HG02759 (cell line): ENCODE data around the gene CLINT1.
"Not testable (repeated sequence)": the region's sequence is repeated elsewhere in the genome, so short reads cannot be mapped to it uniquely, and the experiment has no call there.

Experiments used
- ATAC-seq: cut with Tn5 transposase; IDR thresholded peaks from one replicate; pipeline ENCODE4 v1.9.1; 2021; ENCODE audit warnings: mild to moderate bottlenecking, moderate library complexity; ENCODE audit not compliant: unreplicated experiment

Gene CLINT1

DNA sequence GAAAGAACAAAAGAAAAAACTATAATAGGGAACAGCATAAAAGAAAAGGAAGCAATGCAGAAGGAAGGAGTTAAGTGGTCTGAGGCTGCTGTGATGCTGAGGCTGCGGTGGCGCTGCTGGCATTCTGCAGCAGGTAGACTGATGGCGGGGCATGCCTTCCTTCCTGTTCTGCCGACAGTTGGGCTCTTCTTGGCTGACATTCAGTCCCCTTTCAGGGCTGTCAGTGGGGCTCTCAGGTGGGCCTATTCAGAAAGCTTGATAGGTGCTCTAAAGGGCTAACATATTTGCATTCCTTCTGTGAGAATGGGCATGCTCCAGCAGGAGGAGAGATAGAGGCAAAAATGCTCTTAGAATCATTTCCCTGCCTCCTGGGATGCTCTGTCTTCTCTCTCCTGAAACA lies 5.1 kb upstream of the CLINT1 start:
- no peak for ATAC-seq

DNA sequence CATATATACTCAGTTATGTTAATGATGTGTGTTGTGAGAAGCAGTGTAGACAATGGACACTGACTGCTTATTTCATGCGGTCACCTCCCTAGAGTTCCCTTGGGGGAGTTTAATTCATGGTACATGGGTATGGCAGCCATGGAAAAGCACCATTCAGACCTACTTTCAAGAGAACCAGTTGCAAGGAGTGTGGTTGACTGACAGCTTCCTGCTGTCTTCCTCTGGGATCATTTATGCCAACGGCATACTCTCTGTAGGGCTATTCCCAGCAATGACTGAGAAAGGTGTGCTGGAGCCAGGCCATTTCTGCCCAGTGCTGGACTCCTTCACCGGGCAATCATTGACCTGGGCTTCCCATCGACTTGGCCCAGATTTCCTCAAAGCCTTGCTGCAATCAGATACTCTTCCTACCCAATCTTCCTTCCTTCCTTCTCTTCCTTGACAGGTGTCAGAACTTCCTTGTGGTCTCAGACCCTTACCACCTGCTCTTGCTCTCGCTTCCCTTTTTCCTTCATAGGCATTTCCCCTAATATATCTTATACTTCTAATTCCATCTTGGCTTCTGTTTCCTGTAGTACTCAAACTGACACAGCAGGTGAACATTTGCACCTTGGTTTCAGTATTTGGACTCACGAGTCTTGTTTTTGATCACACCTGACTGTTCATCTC lies 3.4 kb upstream of the CLINT1 start:
- no peak for ATAC-seq

DNA sequence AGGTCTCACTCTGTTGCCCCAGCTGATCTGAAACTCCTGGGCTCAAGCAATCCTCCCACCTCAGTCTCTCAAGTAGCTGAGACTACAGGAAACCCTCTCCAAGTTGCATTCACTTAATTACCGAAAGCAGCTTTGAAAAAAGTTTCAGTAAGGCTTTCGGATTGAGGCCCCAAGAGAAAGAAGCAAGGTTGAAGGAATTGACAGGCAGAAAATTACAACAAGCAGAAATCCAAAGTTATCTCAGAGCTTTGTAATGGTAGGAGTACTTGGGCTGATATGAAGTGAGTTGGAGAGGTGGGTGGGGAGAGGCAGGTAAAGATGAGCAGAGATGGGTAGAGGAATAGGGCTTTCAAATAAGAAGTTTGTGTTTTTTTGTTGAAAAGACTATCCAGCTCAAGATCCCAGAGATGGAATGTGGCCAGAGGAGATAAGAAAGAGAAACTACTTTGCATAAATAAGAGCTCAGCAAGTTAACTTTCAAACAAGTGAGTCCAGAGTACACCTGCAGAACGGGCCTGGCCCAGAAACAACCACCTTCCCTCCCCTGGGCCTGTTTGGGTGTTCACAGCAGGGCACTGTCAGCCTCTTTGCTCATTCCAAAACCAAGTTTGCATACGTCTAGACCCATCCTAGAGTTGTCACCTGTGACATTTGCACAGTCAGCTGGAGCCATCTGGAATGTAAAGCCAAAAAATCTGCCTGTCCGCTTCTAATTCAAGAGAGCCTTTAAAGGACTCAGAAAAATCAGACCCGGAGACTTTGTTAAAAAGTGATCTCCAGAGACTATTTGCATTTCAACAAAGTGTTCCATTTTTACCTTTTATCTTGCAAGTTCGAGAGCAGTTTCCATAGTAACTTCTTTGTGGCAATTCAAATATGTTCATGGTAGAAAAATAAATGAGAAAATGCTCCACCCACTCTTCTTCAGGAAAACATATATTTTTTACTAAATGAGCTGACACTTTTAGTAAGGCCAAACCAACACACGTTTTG lies 2.2 kb upstream of the CLINT1 start:
- peak; percentile 81 for ATAC-seq

DNA sequence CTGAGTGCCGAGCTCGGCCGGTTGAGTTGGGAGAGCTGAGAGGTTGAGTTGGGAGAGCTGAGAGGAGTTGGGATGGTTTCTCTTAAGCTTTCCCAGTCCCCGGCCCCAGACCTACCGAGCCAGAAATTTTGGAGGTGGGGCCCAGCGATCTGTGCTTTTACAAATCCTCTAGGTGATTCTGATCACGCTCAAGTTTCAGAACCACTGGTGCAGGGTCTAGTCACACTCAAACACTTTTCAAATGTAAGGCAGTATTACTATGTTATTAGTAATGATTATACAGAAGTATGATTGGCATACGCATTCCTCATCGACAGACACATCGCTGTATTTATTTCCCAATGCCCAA lies 256 bp upstream of the CLINT1 start:
- ATAC-seq = no peak

DNA sequence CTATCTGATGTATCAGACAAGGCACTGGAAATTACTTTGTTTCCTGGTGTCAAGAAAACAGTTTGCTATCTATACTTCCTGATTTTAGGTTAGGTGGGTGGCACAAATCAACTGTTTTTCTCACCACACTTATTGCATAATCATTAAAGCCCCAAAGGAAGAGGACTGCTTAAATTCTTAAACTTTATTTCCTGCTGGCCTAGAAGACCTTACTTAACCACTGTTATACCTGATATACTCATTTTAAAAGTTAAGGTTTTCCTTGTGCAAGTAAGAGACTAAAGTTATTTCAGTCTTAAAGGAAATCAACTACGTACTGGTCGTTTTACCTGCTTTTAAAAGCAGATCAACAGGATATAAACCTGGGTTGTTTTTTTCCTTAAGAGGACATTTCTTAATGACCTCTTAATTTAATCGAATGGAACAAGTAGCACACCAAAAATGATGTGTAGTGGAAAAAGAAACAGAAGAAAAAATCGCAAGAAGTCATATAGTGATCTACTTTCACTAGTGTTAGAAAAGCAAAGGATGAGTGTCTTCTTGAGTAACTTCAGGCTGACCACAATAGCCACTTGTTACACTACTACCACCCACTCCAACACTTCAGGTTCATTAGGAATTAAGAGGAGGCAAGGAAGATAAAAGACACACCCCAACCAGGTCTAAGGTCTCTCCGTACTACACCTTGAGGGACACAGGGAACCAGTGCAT lies 974 bp downstream of the CLINT1 start:
- ATAC-seq = no peak

DNA sequence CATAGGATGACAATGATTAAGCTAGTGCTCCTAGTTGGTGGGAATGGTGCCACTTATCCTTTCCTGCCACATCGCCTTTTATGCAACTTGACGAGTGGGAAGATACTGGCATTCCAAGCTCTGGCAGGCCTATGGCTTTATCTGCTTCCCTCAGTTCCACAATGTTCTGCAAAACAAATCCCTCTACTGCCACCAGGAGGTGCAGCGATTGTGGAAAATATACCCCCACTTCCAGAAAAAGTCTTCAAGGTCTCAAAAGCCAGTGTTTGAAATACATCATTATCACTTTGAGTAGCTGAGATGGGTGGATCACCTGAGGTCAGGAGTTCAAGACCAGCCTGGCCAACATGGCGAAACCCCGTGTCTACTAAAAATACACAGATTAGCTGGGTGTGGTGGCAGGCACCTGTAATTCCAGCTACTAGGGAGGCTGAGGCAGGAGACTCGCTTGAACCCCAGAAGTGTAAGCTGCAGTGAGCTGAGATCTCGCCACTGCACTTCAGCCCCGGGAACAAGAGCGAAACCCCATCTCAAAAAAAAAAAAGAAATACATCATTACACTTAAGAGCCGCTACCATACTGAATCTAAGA lies 3.4 kb downstream of the CLINT1 start:
- no peak for ATAC-seq

DNA sequence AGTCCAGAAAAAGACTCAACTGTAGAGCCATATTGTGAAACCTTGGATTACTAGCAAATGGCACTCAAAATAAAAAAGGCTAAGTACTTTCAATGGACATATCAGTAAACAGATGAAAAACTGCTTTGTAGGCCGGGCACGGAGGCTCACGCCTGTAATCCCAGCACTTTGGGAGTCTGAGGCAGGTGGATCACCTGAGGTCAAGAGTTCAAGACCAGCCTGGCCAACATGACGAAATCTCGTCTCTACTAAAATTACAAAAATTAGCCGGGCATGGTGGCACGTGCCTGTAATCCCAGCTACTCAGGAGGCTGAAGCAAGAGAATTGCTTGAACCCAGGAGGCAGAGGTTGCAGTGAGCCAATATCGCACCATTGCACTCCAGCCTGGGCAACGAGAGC lies 5.6 kb downstream of the CLINT1 start:
- not testable (repeated sequence) for ATAC-seq

DNA sequence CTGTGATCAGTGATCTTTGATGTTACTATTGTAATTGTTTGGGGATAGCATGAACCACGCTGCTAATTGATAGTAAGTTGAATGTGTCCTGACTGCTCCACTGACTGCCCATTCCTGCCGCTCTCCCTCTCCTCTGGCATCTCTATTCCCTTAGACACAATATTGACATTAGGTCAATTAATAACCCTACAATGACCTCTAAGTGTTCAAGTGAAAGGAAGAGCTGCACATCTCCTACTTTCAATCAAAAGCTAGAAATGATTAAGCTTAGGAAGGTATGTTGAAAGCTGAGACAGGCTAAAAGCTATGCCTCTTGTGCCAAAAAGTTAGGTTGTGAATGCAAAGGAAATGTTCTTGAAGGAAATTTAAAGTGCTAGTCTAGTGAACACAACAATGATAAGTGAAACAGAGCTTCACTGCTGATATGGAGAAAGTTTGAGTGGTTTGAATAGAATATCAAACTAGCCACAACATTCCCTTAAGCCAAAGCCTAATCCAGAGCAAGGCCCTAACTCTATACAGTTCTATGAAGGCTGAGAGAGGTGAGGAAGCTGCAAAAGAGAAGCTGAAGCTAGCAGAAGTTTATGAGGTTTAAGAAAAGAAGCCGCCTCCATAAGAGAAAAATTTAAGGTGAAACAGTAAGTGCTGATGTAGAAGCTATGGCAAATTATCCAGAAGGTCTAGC lies 12.9 kb downstream of the CLINT1 start:
- ATAC-seq = no peak

DNA sequence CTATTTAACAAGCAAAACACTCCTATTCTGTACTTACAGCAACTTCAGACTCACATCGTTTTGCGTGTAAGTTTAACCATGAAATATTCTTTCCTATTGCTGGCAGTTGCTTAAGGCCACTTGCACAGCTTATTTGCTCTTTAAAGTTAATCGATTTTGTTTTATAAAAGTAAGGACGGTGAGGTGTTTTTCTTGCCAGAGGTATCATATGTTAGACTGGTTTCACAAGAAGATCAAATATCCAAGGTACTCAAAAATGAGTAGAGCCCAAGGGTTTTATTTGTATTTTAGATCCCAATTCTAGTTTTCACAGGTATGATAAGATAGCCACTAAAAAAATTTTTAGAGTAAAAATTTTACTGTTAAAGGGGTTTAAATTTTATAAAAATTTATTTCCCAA lies 16.2 kb downstream of the CLINT1 start:
- ATAC-seq = no peak

DNA sequence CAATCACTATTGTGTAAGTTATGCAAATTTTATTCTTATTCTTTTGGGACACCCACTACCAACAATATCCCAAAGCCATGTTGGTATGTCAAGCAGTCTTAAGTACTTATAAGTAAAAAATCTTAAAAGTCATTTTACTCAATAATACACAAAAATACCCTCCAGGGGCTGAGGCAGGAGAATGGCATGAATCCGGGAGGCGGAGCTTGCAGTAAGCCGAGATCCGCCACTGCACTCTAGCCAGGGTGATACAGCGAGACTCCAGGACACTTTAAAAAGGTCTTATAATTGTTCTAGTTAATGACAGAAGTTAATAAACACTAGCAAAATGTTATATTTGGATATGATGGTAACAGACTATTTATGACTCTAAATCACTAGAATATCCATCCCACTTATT lies 16.8 kb downstream of the CLINT1 start:
- no peak for ATAC-seq

DNA sequence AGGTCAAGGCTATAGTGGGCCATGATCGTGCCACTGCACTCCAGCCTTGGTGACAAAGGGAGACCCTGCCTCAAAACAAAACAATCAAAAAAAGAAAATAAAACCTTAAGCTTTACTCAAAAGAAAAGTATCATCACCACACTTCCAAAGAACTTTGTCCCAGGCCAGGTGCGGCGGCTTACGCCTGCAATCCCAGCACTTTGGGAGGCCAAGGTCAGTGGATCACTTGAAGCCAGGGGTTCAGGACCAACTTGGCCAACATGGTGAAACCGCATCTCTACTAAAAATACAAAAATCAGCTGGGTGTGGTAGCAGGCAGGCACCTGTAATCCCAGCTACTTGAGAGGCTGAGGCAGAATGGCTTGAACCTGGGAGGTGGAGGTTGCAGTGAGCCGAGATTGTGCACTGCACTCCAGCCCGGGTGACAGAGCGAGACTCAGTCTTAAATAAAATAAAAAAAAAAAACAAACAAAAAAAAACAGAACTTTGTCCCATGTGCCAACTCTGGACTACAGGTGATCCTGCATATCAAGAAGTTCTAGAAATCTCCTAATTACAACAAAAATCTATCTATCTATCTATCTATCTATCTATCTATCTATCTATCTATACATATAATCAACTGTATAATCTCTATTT lies 19.7 kb downstream of the CLINT1 start:
- no peak for ATAC-seq

DNA sequence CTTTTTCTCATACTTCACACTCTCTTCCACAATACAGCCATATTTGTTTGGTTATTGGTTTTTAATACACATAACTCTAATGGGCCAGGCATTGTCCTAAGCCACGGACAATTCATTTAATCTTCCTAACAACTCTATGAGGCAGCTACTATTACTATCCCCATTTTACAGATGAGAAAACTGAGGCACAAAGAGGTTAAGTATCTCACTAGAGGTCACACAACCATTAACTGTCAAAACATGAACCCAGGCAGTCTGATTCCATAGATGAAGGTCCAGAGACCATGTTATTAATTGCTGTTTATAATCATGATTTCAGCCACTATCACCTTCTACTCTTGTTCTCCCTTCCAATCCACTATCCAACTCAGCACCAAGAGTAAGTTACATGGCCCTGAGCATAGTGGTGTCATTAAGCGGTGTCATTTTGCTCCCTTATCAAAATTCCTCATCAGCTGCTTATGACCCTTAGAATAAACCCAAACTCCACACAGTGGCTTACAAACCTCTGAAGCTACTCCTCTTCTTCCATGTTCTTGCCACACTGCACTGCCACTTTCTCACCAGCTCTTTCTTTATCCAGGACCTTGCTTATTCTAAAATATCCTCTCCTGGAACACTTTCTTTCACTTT lies 22.7 kb downstream of the CLINT1 start:
- ATAC-seq = no peak

DNA sequence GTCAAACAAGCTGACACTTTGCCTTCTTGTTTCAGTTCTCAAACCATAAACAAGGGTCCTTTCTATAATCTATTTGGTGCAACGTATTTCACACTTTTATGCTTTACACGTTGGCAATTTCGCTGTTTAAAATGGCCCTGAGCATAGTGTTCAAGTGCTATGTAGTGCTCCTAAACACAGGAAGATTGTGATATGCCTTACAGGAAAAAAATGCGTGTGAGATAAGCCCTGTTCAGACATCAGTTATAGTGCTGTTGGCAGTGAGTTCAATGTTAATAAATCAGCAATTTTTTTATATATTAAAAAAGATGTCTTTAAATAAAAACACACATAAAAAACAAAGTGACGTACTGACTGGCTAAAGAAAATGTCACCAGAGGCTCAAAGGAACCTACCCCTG lies 23.9 kb downstream of the CLINT1 start:
- ATAC-seq = no peak

DNA sequence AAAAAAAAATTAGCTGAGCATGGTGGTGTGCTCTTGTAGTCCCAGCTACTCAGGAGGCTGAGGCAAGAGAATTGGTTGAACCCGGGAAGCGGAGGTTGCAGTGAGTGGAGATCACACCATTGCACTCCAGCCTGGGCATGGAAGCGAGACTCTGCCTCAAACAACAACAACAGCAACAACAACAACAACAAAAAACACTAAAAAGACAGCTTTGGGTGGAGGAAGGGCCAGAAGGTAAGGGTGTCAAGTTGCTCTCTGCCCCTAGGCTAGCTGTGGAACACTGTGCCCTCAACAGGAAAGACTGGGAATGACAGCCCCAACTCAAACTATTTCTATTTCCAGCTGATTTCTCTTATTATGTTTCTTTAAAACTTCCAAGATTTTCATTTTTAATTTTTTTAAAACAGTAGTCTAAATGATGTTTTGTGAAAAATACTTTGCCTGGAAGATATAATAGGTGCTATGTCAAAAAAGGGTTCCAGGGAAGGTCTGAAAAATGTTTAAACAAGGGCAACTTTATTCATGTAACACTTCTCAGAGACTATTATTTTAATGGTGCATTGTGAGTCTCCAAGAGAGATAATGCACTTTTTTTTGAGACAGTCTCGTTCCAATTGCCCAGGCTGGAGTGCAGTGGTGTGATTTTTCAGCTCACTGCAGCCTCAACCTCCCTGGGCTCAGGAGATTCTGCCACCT lies 29.9 kb downstream of the CLINT1 start:
- ATAC-seq = no peak

DNA sequence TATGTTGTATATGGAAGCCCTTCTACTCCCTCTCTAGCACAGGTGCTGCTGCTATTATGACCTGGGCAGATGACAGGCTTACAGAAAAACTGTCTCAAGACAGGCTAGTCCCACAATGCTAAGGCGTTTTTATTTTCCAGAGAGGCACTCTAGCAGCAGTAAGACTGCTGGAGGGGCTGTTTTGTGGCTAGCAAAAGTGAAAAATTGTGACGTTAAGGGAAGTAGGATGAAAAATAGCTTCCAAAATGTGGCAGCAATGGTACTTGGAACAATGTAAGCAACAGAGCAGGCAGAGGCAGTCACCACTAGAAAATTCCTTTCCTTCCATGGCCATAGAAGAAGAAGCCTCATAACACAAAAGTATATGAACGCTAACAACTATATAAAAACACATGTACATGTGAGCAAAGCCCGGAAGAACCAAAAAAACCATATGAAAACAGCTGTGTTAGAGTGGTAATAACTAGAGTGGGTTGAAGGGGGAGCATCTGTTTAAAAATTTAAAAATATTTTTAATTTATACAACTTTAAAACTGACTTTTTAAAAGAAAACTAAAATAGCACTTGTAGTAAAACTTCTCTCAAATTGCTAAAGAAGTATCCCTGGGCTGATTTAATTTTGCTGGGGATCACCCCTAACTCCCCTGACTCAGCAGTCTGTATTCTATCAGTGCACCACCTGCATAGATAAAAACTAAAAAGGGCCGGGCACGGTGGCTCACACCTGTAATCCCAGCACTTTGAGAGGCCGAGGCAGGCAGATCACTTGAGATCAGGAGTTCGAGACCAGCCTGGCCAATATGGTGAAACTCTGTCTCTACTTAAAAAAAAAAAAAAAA lies 30.6 kb downstream of the CLINT1 start:
- no peak for ATAC-seq

DNA sequence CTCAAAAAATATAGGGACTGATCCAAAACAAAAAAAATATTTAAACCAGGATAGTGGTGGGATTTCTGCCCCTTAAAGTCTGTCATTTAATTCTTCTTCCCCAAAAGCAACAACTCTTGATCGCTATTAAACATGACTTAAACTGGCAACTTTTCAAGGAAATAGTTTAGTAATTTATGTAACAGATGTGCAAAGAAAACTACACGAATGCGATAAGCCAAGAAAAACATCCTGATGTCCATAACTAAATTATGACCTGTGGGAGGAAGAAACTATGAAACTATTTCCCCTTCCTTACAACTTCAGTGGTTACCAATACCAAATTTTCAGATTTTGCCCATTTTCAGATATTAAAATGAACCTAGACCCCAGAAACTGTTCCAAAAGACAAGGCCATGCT lies 31.5 kb downstream of the CLINT1 start:
- ATAC-seq = no peak

DNA sequence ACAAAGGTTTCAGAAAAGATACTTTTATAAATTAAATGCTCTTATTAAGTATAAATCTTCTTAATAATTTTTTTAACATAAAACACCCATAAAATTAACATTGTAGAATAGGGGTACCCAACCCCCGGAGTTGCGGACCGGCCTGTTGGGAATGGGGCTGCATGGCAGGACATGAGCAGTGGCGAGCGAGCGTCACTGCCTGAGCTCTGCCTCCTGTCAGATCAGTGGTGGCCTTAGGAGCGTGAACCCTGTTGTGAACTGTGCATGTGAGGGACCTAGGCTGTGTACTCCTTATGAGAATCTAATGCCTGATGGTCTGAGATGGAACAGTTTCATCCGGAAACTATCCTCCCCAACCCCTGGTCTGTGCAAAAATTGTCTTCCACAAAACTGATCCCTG lies 35.3 kb downstream of the CLINT1 start:
- no peak for ATAC-seq
